Testis (tissue), 3 donors: Measurements from ENCODE around the gene TCERG1L. TPM values are rescaled to one million over a fixed set of nuclear protein-coding genes. Genes with fewer than 3 reads are reported as not detected.

Experiments used
- DNase-seq: peaks from one replicate; pipeline ENCODE4 v3.0.0-alpha.2; 2019
- H3K27ac ChIP-seq, 2 donors: fragments of 200-600 bp; sonication (generic); one replicate each; pipeline ENCODE4 v1.5.1; 2019
- H3K27me3 ChIP-seq: fragments of 200-600 bp; sonication (generic); one replicate; pipeline ENCODE4 v1.5.1; 2019
- H3K36me3 ChIP-seq: fragments of 200-600 bp; sonication (generic); one replicate; pipeline ENCODE4 v1.5.1; 2017; ENCODE audit warnings: low read depth; ENCODE audit errors: missing control alignments
- H3K4me1 ChIP-seq: fragments of 200-600 bp; sonication (generic); one replicate; pipeline ENCODE4 v1.5.1; 2019
- H3K4me3 ChIP-seq, 2 donors: fragments of 200-600 bp; sonication (generic); one replicate each; pipeline ENCODE4 v1.5.1; 2017 to 2019
- H3K9me3 ChIP-seq: fragments of 200-600 bp; sonication (generic); one replicate; pipeline ENCODE4 v1.5.1; 2017
- POLR2A ChIP-seq: fragments of 450-650 bp; IDR thresholded peaks from one replicate; pipeline ENCODE4 v1.6.1; 2017; ENCODE audit warnings: antibody characterized with exemption, mild to moderate bottlenecking, moderate library complexity
- WGBS, 2 donors: methylation state at CpG; one replicate each; pipeline ENCODE4 v1.1.5; 2018; 5-methylcytosine and 5-hydroxymethylcytosine counted together
- intact Hi-C: fragments of 100-400 bp; cut with DNase I; formaldehyde crosslinking; loops from one replicate; pipeline ENCODE4 v1.15.1; 2023; ENCODE audit warnings: low total_unique reads
- polyA plus RNA-seq: library from polyadenylated mRNA; stranded (reverse); fragments of 350-450 nt; fragmentation: Illumina TruSeq; extraction: RNeasy Lipid Tissue Mini Kit (QIAGEN cat#74804); gene quantifications from one replicate; pipeline ENCODE4 v1.2.3, GENCODE V29; 2014; ENCODE audit warnings: low read depth, low replicate concordance; ENCODE audit not compliant: insufficient read depth
- total RNA-seq, 2 donors: library from RNA; depleted of rRNA; stranded (reverse); fragments of >200 nt; gene quantifications; one replicate each; pipeline ENCODE4 v1.2.3, GENCODE V29; 2016
- TF ChIP-seq, protein P1 (sequence below), 3 experiments: fragments of 450-650 bp in 2 of 3; fragments of 200-600 bp in 1 of 3; sonication (generic) in 1 of 3; IDR thresholded peaks; one replicate each; pipeline ENCODE4 v1.5.1; 2016 to 2019; ENCODE audit warnings: antibody characterized with exemption in 3 of 3, mild to moderate bottlenecking in 2 of 3, moderate library complexity in 1 of 3

TCERG1L gene
- total and polyA plus RNA-seq, 3 donors from 2014 or later = 3.0 to 8.3 (median 7.7) TPM

DNA sequence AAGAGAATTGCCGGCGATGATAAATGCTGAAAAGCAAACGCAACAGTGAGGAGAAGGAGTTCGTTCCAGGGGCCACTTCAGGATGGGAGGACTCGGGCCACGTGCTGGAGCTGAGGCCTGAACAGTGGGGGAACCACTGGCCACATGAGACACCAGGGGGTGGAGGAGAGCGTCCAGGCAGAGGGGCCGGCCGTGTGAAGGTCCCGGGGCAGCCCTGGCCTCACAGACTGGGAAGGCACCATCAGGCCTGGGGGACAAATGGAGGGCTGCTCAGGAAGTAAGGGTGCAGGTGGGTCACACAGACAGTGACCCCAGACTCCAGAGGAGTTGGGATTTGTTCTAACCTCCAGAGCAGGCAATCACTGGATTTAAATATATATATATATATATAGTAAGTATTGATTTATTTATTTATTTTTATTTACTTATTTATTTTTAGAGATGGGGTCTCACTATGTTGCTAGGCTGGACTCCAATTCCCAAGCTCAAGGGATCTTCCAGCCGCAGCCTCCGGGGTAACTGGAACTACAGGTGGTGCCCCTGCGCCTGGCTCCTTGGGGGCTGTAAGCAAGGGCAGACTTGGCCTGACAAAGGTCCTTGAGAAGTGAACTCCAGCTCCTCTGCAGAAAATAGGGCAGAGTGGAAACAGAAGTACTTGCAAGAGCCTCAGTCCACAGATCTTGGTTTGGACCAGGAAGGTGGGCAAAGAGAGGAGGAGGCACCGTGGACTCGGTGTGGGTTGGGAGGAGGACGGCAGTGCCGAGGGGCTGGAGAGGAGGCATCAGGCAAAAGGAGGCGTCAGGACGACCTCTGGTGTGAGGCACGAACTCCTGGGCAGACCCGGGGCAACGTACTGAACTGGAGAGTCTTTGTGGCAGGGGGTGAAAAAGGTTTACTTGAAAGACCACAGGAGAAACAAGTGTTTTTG is 57.3 kb downstream of the TCERG1L start:
- Histone ChIP-seq H3K27me3 (no peaks in the 10 kb centered on the region), H3K4me1 (no peaks in the 10 kb centered on the region), H3K36me3 (no peaks in the 10 kb centered on the region), H3K4me3 (no peak overlapping the region), H3K27ac (no peak overlapping the region), H3K9me3 (no peaks in the 10 kb centered on the region)
- intact Hi-C loops = no loop called here
- TF ChIP-seq POLR2A = no peak
- TF ChIP-seq, protein P1, sequence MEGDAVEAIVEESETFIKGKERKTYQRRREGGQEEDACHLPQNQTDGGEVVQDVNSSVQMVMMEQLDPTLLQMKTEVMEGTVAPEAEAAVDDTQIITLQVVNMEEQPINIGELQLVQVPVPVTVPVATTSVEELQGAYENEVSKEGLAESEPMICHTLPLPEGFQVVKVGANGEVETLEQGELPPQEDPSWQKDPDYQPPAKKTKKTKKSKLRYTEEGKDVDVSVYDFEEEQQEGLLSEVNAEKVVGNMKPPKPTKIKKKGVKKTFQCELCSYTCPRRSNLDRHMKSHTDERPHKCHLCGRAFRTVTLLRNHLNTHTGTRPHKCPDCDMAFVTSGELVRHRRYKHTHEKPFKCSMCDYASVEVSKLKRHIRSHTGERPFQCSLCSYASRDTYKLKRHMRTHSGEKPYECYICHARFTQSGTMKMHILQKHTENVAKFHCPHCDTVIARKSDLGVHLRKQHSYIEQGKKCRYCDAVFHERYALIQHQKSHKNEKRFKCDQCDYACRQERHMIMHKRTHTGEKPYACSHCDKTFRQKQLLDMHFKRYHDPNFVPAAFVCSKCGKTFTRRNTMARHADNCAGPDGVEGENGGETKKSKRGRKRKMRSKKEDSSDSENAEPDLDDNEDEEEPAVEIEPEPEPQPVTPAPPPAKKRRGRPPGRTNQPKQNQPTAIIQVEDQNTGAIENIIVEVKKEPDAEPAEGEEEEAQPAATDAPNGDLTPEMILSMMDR (IDR thresholded peaks at IDR 0.05) = no peak
- 93 to 95% methylated on average over 21 to 22 of the region's 22 CpGs for WGBS, 2 donors
- DNase-seq = no peak

DNA sequence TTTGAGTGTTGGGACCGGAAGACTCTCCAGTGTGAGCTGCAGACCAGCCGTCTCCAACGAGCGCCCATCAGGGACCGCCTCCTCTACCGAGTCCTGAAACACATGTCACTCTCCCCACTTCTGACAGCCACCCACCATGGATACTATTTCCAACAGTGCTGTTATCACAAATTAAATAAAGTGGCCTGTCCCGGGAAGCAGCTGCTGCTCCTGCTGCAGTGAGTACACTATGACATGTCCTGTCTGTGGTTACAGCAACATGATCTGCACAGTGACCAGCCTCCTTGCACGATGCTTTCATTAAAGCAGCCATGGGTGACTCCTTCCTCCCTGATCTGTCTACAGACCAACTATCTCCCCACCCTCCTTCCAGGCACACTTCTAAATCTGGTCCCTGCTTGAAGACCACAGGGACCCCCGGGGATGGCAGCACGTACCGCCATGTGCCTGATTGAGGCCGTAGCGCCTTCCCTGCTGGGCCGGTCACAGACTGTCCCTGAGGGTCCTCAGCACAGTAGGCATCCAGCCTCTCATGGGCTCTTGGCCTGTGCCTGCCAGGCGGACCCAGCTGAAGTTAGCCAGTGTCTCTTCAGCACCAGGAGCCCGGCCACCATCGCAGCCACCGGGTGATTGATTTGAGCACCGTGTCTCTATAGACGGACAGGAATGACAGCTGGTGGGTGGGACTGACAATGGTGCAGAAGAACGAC is 58.8 kb downstream of the TCERG1L start:
- DNase-seq = no peak
- no peaks in the 10 kb centered on the region for H3K36me3 ChIP-seq
- 93% methylated on average over 17 to 21 of the region's 21 CpGs for WGBS, 2 donors
- no peak overlapping the region for H3K27ac ChIP-seq
- no peaks in the 10 kb centered on the region for H3K4me1 ChIP-seq
- H3K9me3 ChIP-seq = no peaks in the 10 kb centered on the region
- no peaks in the 10 kb centered on the region for H3K27me3 ChIP-seq
- intact Hi-C loops = no loop called here
- no peak overlapping the region for H3K4me3 ChIP-seq
- TF ChIP-seq, protein P1 (IDR thresholded peaks at IDR 0.05) = no peak
- no peak for TF ChIP-seq POLR2A

DNA sequence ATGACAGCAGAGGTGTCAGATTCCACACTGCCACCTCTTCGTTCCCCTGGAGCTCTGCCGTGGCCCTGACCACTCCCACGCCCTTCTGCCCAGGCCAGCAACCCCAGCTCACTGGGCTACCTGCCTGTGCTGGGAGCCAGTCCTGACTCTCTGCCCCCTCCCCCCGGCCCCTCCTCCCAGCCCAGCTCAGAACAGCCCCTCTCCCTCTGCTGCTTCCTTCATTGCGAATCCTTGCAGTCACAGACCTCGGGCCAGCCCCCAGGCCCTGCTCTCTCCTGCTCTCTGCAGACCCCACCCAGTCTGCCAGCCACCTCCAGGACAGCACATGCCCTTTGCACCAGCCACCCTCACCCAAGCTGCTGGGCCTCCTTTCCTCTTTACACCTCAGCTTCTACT is 60.4 kb downstream of the TCERG1L start:
- H3K27me3 ChIP-seq = no peaks in the 10 kb centered on the region
- intact Hi-C loops = no loop called here
- no peak overlapping the region for H3K4me3 ChIP-seq
- no peaks in the 10 kb centered on the region for H3K36me3 ChIP-seq
- no peaks in the 10 kb centered on the region for H3K4me1 ChIP-seq
- no peak overlapping the region for H3K27ac ChIP-seq
- no peak for DNase-seq
- WGBS, 2 donors = 54 to 58% methylated on average over 5 to 6 of the region's 6 CpGs
- TF ChIP-seq, protein P1 (IDR thresholded peaks at IDR 0.05) = no peak
- TF ChIP-seq POLR2A = no peak
- no peaks in the 10 kb centered on the region for H3K9me3 ChIP-seq

DNA sequence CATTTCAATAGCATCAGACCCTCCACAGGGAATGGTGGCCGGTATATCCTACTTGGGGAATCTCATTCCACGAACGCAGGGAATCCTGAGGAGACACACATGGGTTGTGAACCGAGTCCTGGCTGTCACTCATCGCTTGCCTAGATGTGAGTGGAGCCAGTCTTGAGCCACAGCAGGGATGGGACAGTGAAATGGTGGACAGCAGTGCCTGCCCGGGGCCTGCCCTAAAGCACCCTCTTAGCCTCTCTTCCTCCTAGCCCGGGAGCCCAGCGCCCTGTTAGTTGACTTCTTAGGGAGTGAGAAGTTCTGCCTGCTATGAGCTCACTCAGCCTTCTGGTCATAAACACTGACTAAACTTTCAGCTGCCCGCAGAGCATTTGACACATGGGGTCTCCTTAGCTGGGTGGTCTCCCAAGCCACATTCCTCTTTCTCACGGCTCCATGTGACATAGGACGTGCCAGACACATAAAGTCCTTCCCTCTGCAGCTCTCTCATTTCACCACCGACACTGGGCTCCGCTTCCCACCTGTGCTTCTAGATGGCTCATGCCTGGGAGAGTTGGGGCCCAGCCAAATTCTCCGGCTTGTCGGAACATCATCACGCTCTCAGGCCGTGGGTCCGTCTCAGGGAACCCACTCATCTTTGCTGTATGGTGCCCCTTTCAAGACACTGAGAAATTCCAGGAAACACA is 60.9 kb downstream of the TCERG1L start:
- 72 to 77% methylated on average over 18 of the region's 18 CpGs for WGBS, 2 donors
- intact Hi-C loops = no loop called here
- no peak overlapping the region for H3K27ac ChIP-seq
- no peaks in the 10 kb centered on the region for H3K4me1 ChIP-seq
- DNase-seq = no peak
- no peaks in the 10 kb centered on the region for H3K27me3 ChIP-seq
- no peaks in the 10 kb centered on the region for H3K9me3 ChIP-seq
- TF ChIP-seq, protein P1 (IDR thresholded peaks at IDR 0.05) = no peak
- TF ChIP-seq POLR2A = no peak
- no peaks in the 10 kb centered on the region for H3K36me3 ChIP-seq
- no peak overlapping the region for H3K4me3 ChIP-seq
